K562 (cell line): Measurements from ENCODE around the gene RPL22. TPM values are rescaled to one million over a fixed set of nuclear protein-coding genes. Genes with fewer than 3 reads are reported as not detected.
A peak's percentile ranks its signal among the peaks of the same experiment; 100 is the strongest.

Experiments
- BCOR ChIP-seq: fragments of 450-650 bp; IDR thresholded peaks from 2 replicates; pipeline ENCODE4 v1.6.1; 2016
- BRF1 ChIP-seq: IDR thresholded peaks from 3 replicates; pipeline ENCODE4 v1.6.1; 2011; ENCODE audit warnings: borderline replicate concordance, mild to moderate bottlenecking; ENCODE audit not compliant: insufficient read length; ENCODE audit errors: extremely low read depth
- CEBPG ChIP-seq, 3 experiments: fragments of 200-800 bp in 1 of 3; sonication (Bioruptor generic) in 1 of 3; sonication (generic) in 1 of 3; formaldehyde crosslinking in 1 of 3; IDR thresholded peaks in 2 of 3; conservative IDR thresholded peaks in 1 of 3; 2 replicates each; pipeline versions ENCODE4 v1.6.1 to v1.8.0; 2016 to 2022; ENCODE audit warnings: missing compliant biosample characterization in 2 of 3, missing genetic modification characterization in 2 of 3, mild to moderate bottlenecking in 1 of 3, missing genetic modification reagents in 1 of 3
- E2F4 ChIP-seq: sonication (generic); formaldehyde crosslinking; IDR thresholded peaks from 2 replicates; pipeline ENCODE4 v1.8.0; 2022; ENCODE audit warnings: mild to moderate bottlenecking, low read depth, missing genetic modification reagents
- ELK1 ChIP-seq: sonication (generic); formaldehyde crosslinking; IDR thresholded peaks from 2 replicates; pipeline ENCODE4 v1.8.1; 2022; ENCODE audit warnings: missing genetic modification reagents
- HDAC8 ChIP-seq: fragments of 450-650 bp; IDR thresholded peaks from 2 replicates; pipeline ENCODE4 v1.6.1; 2016; ENCODE audit warnings: mild to moderate bottlenecking, missing genetic modification characterization, moderate library complexity, missing compliant biosample characterization
- MBD2 ChIP-seq: sonication (generic); IDR thresholded peaks from 2 replicates; pipeline ENCODE4 v1.6.1; 2016; ENCODE audit warnings: low read depth, borderline replicate concordance
- NCOA4 ChIP-seq: fragments of 450-650 bp; IDR thresholded peaks from 2 replicates; pipeline ENCODE4 v1.6.1; 2018; ENCODE audit warnings: mild to moderate bottlenecking; ENCODE audit not compliant: partially characterized antibody
- RAD21 ChIP-seq, 2 experiments: fragments of 250-450 bp in 1 of 2; fragments of 450-650 bp in 1 of 2; sonication (Bioruptor Pico) in 1 of 2; formaldehyde crosslinking in 1 of 2; IDR thresholded peaks in 1 of 2; conservative IDR thresholded peaks in 1 of 2; 2 replicates each; pipeline versions ENCODE4 v1.4.0 to v1.8.0; 2020 to 2022; ENCODE audit warnings: mild to moderate bottlenecking in 2 of 2, moderate library complexity in 1 of 2
- RAD51 ChIP-seq: fragments of 450-650 bp; IDR thresholded peaks from 2 replicates; pipeline ENCODE4 v1.7.1; 2016; ENCODE audit warnings: low read depth, mild to moderate bottlenecking, borderline replicate concordance
- RNF2 ChIP-seq: sonication (generic); IDR thresholded peaks from 2 replicates; pipeline ENCODE4 v1.6.1; 2016
- SAFB ChIP-seq: fragments of 200-400 bp; formaldehyde crosslinking; IDR thresholded peaks from 2 replicates; pipeline ENCODE4 v1.6.1; 2017; ENCODE audit warnings: low read depth, low read length, borderline replicate concordance
- SP1 ChIP-seq: sonication (generic); formaldehyde crosslinking; IDR thresholded peaks from 2 replicates; pipeline ENCODE4 v1.8.1; 2022; ENCODE audit warnings: mild to moderate bottlenecking, missing genetic modification reagents
- SREBF1 ChIP-seq: fragments of 150-350 bp; IDR thresholded peaks from 2 replicates; pipeline ENCODE4 v1.6.1; 2014; ENCODE audit warnings: antibody characterized with exemption, low read depth, low read length, borderline replicate concordance
- TCFL5 ChIP-seq: fragments of 250-450 bp; sonication (Bioruptor Pico); conservative IDR thresholded peaks from 2 replicates; pipeline ENCODE4 v1.6.1; 2021; ENCODE audit warnings: mild to moderate bottlenecking, moderate library complexity, matching md5 sums
- UBTF ChIP-seq, 2 experiments: IDR thresholded peaks; 2 replicates each; pipeline ENCODE4 v1.6.1; 2012; ENCODE audit warnings: improper control_type of control experiment in 2 of 2, low read depth in 2 of 2, low read length in 2 of 2, borderline replicate concordance in 1 of 2
- ZBTB34 ChIP-seq: fragments of 250-450 bp; sonication (Bioruptor Pico); IDR thresholded peaks from 2 replicates; pipeline ENCODE4 v1.8.0; 2021; ENCODE audit warnings: mild to moderate bottlenecking, moderate library complexity
- ZFP36 ChIP-seq: fragments of 150-350 bp; IDR thresholded peaks from 2 replicates; pipeline ENCODE4 v1.6.1; 2018; ENCODE audit warnings: low read length, low read depth; ENCODE audit not compliant: partially characterized antibody
- ZNF174 ChIP-seq: fragments of 250-450 bp; sonication (Bioruptor Pico); IDR thresholded peaks from 2 replicates; pipeline ENCODE4 v1.4.0; 2020; ENCODE audit warnings: mild to moderate bottlenecking
- ZNF561 ChIP-seq: fragments of 450-650 bp; formaldehyde crosslinking; conservative IDR thresholded peaks from 2 replicates; pipeline ENCODE4 v1.4.0; 2020; ENCODE audit warnings: mild to moderate bottlenecking, moderate library complexity
- ZNF644 ChIP-seq: fragments of 200-800 bp; sonication (Bioruptor generic); IDR thresholded peaks from 2 replicates; pipeline ENCODE4 v1.6.1; 2016; ENCODE audit warnings: low read depth, missing genetic modification characterization, missing compliant biosample characterization
- ZNF695 ChIP-seq: fragments of 450-650 bp; formaldehyde crosslinking; IDR thresholded peaks from 2 replicates; pipeline ENCODE4 v1.4.0; 2020; ENCODE audit warnings: mild to moderate bottlenecking, moderate library complexity
- polyA plus RNA-seq, 8 experiments: library from polyadenylated mRNA; depleted of rRNA in 4 of 8; stranded (reverse) in 5 of 8; unstranded in 3 of 8; fragments of >200 nt; fragmentation: Nextera tagmentation in 2 of 8; fragmentation: Illumina TruSeq in 1 of 8; extraction: Ambion mirVana in 2 of 8; extraction: Trizol in 1 of 8; gene quantifications; 2 replicates each; pipeline versions ENCODE4 v1.2.1 to v1.2.3, GENCODE V29; 2011 to 2014; ENCODE audit warnings: inconsistent platforms in 1 of 8, missing spikeins in 1 of 8
- total RNA-seq, 7 experiments: library from RNA; depleted of rRNA in 6 of 7; stranded (reverse); fragments of >200 nt in 6 of 7; fragmentation: Illumina TruSeq in 2 of 7; extraction: Trizol in 2 of 7; gene quantifications; 2 replicates each; pipeline versions ENCODE4 v1.2.1 to v1.2.3, GENCODE V29; 2011 to 2021; ENCODE audit warnings: low replicate concordance in 1 of 7

Gene RPL22
- total and polyA plus RNA-seq, 9 of the 15 experiments (the other 6 are each of a cell fraction or from before 2014, with no cell fraction given), result 467 to 1,165 (median 607) TPM

- TF ChIP-seq E2F4 (CRISPR knock-in tag), result 0 out of 2 replicates have a peak, but pooled peaks have one; percentile 41
- 0 out of 2 replicates have a peak, but pooled peaks have one; percentile 65 for TF ChIP-seq SP1 (CRISPR knock-in tag)
- TF ChIP-seq SREBF1, result no peak
- no peak for TF ChIP-seq BRF1
- TF ChIP-seq BCOR, result peak; percentile 97
- TF ChIP-seq CEBPG (CRISPR knock-in tag; IDR thresholded peaks at IDR 0.05), result no peak; the same call in 1 of the 2 replicates
- no peak for TF ChIP-seq CEBPG (tag; conservative IDR thresholded peaks at IDR 0.05 in 1 of 2, IDR thresholded peaks at IDR 0.05 in 1 of 2)
- TF ChIP-seq ZBTB34 (CRISPR knock-in tag), result no peak
- no peak for TF ChIP-seq RNF2
- no peak for TF ChIP-seq ZNF561
- TF ChIP-seq ELK1 (CRISPR knock-in tag), result no peak
- TF ChIP-seq ZFP36, result peak; percentile 87
- TF ChIP-seq HDAC8, result no peak
- no peak for TF ChIP-seq RAD21 (CRISPR knock-in tag; conservative IDR thresholded peaks at IDR 0.05 in 1 of 2, IDR thresholded peaks at IDR 0.05 in 1 of 2)
- no peak for TF ChIP-seq MBD2
- TF ChIP-seq ZNF644 (tag), result no peak
- TF ChIP-seq TCFL5 (CRISPR knock-in tag), result no peak
- TF ChIP-seq NCOA4, result no peak
- no peak for TF ChIP-seq ZNF174 (CRISPR knock-in tag)
- TF ChIP-seq SAFB, result no peak
- TF ChIP-seq ZNF695 (CRISPR knock-in tag), result no peak
- no peak for TF ChIP-seq RAD51
- TF ChIP-seq UBTF (IDR thresholded peaks at IDR 0.05; ENCODE audit: borderline replicate concordance in 1 of 2, low read depth in 2 of 2, low read length in 2 of 2), result no peak
Measured at GRCh38 chr1:6234502-6235295, 35.3 kb upstream of the RPL22 start (continued).
